HCT116 (cell line): ENCODE data around the gene CELA2B. TPM values are rescaled to one million over a fixed set of nuclear protein-coding genes. Genes with fewer than 3 reads are reported as not detected.
"Not testable (repeated sequence)": the region's sequence is repeated elsewhere in the genome, so short reads cannot be mapped to it uniquely, and the experiment has no call there.

Source experiments
- ATAC-seq: fragments of 200-7000 bp; cut with Tn5 transposase; 2 replicates; pipeline ENCODE4 v1.9.1; 2020; ENCODE audit warnings: mild to moderate bottlenecking, moderate library complexity
- BruUV-seq: library from RNA; stranded (reverse); fragments of 400-500 nt; replicated peaks from 2 replicates; lab custom pipeline; 2021; lab: Mats Ljungman, UMichigan
- CTCF ChIA-PET: fragments of 300-600 bp; sonication (Branson Sonifier 250); formaldehyde crosslinking; loops from one replicate; lab custom pipeline; 2021; ENCODE audit warnings: antibody characterized with exemption; lab: Charles Lee
- POLR2A ChIA-PET: fragments of 300-600, 350-600 bp; sonication (Branson Sonifier 250); formaldehyde crosslinking; loops from one replicate; lab custom pipeline; 2021; ENCODE audit warnings: antibody characterized with exemption; lab: Charles Lee
- RAD21 ChIA-PET, 2 experiments: fragments of 300-600 bp; sonication (Branson Sonifier 250); formaldehyde crosslinking; loops; one replicate each; lab custom pipeline; 2023; ENCODE audit warnings: low total read pairs in 2 of 2; ENCODE audit not compliant: uncharacterized antibody in 2 of 2, unreplicated experiment in 2 of 2, low non-redundant PET in 1 of 2; lab: Charles Lee
- DNase-seq: peaks from one replicate; pipeline ENCODE4 v3.0.0-alpha.2; 2010; ENCODE audit warnings: low read depth, low spot score
- H2AFZ ChIP-seq: fragments of 200-600 bp; shearing (Covaris generic), sonication (generic); 2 replicates; pipeline ENCODE4 v1.6.1; 2017; ENCODE audit warnings: low read depth, mixed run types, mixed read lengths, antibody characterized with exemption, low read length; ENCODE audit not compliant: poor library complexity, severe bottlenecking
- H3K27ac ChIP-seq: 2 replicates; pipeline ENCODE4 v1.5.1; 2012; ENCODE audit warnings: low read depth, low read length
- H3K27me3 ChIP-seq: fragments of 200-600 bp; sonication (generic); 2 replicates; pipeline ENCODE4 v1.6.1; 2016; ENCODE audit warnings: mixed run types, low read length, mixed read lengths; ENCODE audit not compliant: insufficient read depth
- H3K36me3 ChIP-seq, 2 experiments: fragments of 200-500 bp in 1 of 2; fragments of 200-600 bp in 1 of 2; sonication (Bioruptor generic) in 1 of 2; sonication (generic) in 1 of 2; 2 replicates each; pipeline versions ENCODE4 v1.5.1 to v1.6.1; 2014 to 2016; ENCODE audit warnings: low read length in 2 of 2, inconsistent platforms in 1 of 2, mixed read lengths in 1 of 2, mixed run types in 1 of 2; ENCODE audit not compliant: insufficient read depth in 2 of 2, control insufficient read depth in 1 of 2
- H3K4me1 ChIP-seq, 2 experiments: fragments of 200-600 bp in 1 of 2; sonication (generic) in 1 of 2; 2 replicates each; pipeline versions ENCODE4 v1.5.1 to v1.6.1; 2012 to 2017; ENCODE audit warnings: low read length in 2 of 2, inconsistent platforms in 1 of 2, mild to moderate bottlenecking in 1 of 2, mixed read lengths in 1 of 2, mixed run types in 1 of 2, moderate library complexity in 1 of 2; ENCODE audit not compliant: insufficient read depth in 2 of 2, control insufficient read depth in 1 of 2
- H3K4me2 ChIP-seq: fragments of 200-600 bp; sonication (generic); 2 replicates; pipeline ENCODE4 v1.6.1; 2017; ENCODE audit warnings: mixed run types, low read length, mixed read lengths
- H3K4me3 ChIP-seq, 2 experiments: fragments of 200-600 bp in 1 of 2; sonication (generic) in 1 of 2; replicated peaks in 1 of 2; 2 replicates each; pipeline ENCODE4 v1.5.1; 2011 to 2016; ENCODE audit warnings: low read length in 2 of 2, control low read depth in 1 of 2, low read depth in 1 of 2, mild to moderate bottlenecking in 1 of 2, mixed read lengths in 1 of 2, mixed run types in 1 of 2
- H3K79me2 ChIP-seq: fragments of 200-600 bp; sonication (generic); 2 replicates; pipeline ENCODE4 v1.6.1; 2017; ENCODE audit warnings: mild to moderate bottlenecking, mixed run types, low read length, moderate library complexity, mixed read lengths; ENCODE audit not compliant: insufficient read depth
- H3K9ac ChIP-seq: fragments of 200-600 bp; sonication (generic); 2 replicates; pipeline ENCODE4 v1.6.1; 2016; ENCODE audit warnings: low read length, mixed read lengths
- H3K9me2 ChIP-seq: fragments of 200-600 bp; sonication (generic), shearing (Covaris generic); 2 replicates; pipeline ENCODE4 v1.6.1; 2017; ENCODE audit warnings: mixed run types, mild to moderate bottlenecking, moderate library complexity; ENCODE audit not compliant: insufficient read depth
- H3K9me3 ChIP-seq, 2 experiments: fragments of 200-500 bp in 1 of 2; fragments of 200-600 bp in 1 of 2; sonication (Bioruptor generic) in 1 of 2; sonication (generic) in 1 of 2; 2 replicates each; pipeline ENCODE4 v1.6.1; 2014 to 2017; ENCODE audit warnings: low read length in 2 of 2, mixed read lengths in 2 of 2, inconsistent platforms in 1 of 2, low read depth in 1 of 2, mild to moderate bottlenecking in 1 of 2, mixed run types in 1 of 2, moderate library complexity in 1 of 2; ENCODE audit not compliant: control insufficient read depth in 1 of 2, insufficient read depth in 1 of 2
- H4K20me1 ChIP-seq: fragments of 200-600 bp; sonication (generic), shearing (Covaris generic); 2 replicates; pipeline ENCODE4 v1.6.1; 2017; ENCODE audit warnings: mixed run types, mild to moderate bottlenecking, moderate library complexity; ENCODE audit not compliant: insufficient read depth
- CBX3 ChIP-seq: IDR thresholded peaks from 2 replicates; pipeline ENCODE4 v1.6.1; 2012; ENCODE audit warnings: low read depth
- EZH2phosphoT487 ChIP-seq: fragments of 200-600 bp; IDR thresholded peaks from 2 replicates; pipeline ENCODE4 v1.6.1; 2018; ENCODE audit warnings: antibody characterized with exemption, borderline replicate concordance
- POLR2A ChIP-seq: IDR thresholded peaks from 2 replicates; pipeline ENCODE4 v1.7.0; 2011; ENCODE audit warnings: borderline replicate concordance; ENCODE audit not compliant: insufficient read depth, insufficient read length; ENCODE audit errors: extremely low read depth
- RAD21 ChIP-seq: IDR thresholded peaks from 2 replicates; pipeline ENCODE4 v1.6.1; 2012; ENCODE audit warnings: low read depth, mild to moderate bottlenecking
- SP1 ChIP-seq: IDR thresholded peaks from 2 replicates; pipeline ENCODE4 v1.6.1; 2012; ENCODE audit warnings: low read depth
- SRF ChIP-seq: IDR thresholded peaks from 2 replicates; pipeline ENCODE4 v1.6.1; 2012; ENCODE audit warnings: low read depth
- TCF7L2 ChIP-seq: IDR thresholded peaks from 2 replicates; pipeline ENCODE4 v1.7.0; 2011; ENCODE audit warnings: borderline replicate concordance, inconsistent platforms; ENCODE audit not compliant: insufficient read depth, insufficient read length; ENCODE audit errors: extremely low read depth
- ZFX ChIP-seq: fragments of 450-650 bp; IDR thresholded peaks from 2 replicates; pipeline ENCODE4 v1.6.1; 2017
- intact Hi-C: fragments of 100-400 bp; cut with micrococcal nuclease; formaldehyde crosslinking; loops from 2 replicates; pipeline ENCODE4 v1.10.0; 2022
- total RNA-seq: library from RNA; stranded (reverse); gene quantifications from one replicate; pipeline ENCODE4 v1.2.1, GENCODE V29; 2021; ENCODE audit not compliant: unreplicated experiment
- TF ChIP-seq, protein P1 (sequence below): IDR thresholded peaks from 2 replicates; pipeline ENCODE4 v1.6.1; 2012; ENCODE audit warnings: low read depth
- TF ChIP-seq, protein P2 (sequence below), 3 experiments: fragments of 200-600 bp in 1 of 3; sonication (generic) in 1 of 3; IDR thresholded peaks in 2 of 3; conservative IDR thresholded peaks in 1 of 3; 2 replicates each; pipeline ENCODE4 v1.5.1; 2012 to 2017; ENCODE audit warnings: low read depth in 2 of 3, low read length in 2 of 3, antibody characterized with exemption in 1 of 3, borderline replicate concordance in 1 of 3, control low read depth in 1 of 3, mild to moderate bottlenecking in 1 of 3, mixed read lengths in 1 of 3, mixed run types in 1 of 3, moderate library complexity in 1 of 3; ENCODE audit not compliant: insufficient read depth in 1 of 3
- TF ChIP-seq, protein P3 (sequence below): IDR thresholded peaks from 2 replicates; pipeline ENCODE4 v1.6.1; 2011; ENCODE audit warnings: mild to moderate bottlenecking, low read length, moderate library complexity; ENCODE audit not compliant: insufficient replicate concordance; ENCODE audit errors: extremely low read depth
- TF ChIP-seq, protein P4 (sequence below): IDR thresholded peaks from 2 replicates; pipeline ENCODE4 v1.6.1; 2012

The CELA2B gene
- total RNA-seq, 1 experiment from 2014 or later: not detected

DNA sequence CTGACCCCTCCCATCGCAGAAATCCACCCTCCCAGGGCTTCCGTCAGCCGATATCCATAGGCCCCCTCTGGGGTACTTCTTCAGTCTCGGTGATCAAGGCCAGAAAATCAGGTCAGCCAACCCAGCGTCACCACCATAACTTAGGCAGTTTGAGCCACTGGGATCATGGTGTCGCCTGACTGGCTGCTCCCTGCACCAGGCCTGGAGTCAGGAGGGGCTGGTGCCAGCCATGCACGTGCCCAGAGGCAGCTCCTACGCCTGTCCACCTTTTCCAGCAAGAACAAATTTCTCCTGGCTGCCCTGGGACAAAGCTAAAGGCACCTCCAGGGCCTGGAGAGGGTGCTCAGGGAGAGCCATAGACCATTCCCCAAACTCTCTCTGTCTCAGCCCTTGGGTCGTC, 42.4 kb upstream of the CELA2B start:
- ATAC-seq (no peak), DNase-seq (no peak)
- intact Hi-C loops: no loop called here
- H3K4me2 ChIP-seq: peak overlapping the region; percentile 42
- H3K27ac ChIP-seq: no peak overlapping the region
- POLR2A ChIA-PET: no interaction called here
- RAD21 ChIA-PET: interaction anchor here in 1 of 2 experiments (4.1 kb wide), 1 partner anchor 110 kb away, joined by 22 read pairs; no protein-coding TSS in a partner anchor
- H3K36me3 ChIP-seq: no peaks in the 10 kb centered on the region; a peak in 1 of 4 replicates
- H3K4me3 ChIP-seq: no peak overlapping the region
- BruUV-seq: TSS peak; percentile 21
- no peaks in the 10 kb centered on the region for H3K27me3 ChIP-seq
- no peaks in the 10 kb centered on the region for H4K20me1 ChIP-seq
- H3K79me2 ChIP-seq: no peaks in the 10 kb centered on the region
- no peaks in the 10 kb centered on the region for H3K9me2 ChIP-seq
- TF ChIP-seq, protein P1, sequence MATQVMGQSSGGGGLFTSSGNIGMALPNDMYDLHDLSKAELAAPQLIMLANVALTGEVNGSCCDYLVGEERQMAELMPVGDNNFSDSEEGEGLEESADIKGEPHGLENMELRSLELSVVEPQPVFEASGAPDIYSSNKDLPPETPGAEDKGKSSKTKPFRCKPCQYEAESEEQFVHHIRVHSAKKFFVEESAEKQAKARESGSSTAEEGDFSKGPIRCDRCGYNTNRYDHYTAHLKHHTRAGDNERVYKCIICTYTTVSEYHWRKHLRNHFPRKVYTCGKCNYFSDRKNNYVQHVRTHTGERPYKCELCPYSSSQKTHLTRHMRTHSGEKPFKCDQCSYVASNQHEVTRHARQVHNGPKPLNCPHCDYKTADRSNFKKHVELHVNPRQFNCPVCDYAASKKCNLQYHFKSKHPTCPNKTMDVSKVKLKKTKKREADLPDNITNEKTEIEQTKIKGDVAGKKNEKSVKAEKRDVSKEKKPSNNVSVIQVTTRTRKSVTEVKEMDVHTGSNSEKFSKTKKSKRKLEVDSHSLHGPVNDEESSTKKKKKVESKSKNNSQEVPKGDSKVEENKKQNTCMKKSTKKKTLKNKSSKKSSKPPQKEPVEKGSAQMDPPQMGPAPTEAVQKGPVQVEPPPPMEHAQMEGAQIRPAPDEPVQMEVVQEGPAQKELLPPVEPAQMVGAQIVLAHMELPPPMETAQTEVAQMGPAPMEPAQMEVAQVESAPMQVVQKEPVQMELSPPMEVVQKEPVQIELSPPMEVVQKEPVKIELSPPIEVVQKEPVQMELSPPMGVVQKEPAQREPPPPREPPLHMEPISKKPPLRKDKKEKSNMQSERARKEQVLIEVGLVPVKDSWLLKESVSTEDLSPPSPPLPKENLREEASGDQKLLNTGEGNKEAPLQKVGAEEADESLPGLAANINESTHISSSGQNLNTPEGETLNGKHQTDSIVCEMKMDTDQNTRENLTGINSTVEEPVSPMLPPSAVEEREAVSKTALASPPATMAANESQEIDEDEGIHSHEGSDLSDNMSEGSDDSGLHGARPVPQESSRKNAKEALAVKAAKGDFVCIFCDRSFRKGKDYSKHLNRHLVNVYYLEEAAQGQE: no peak
- TF ChIP-seq SP1: no peak
- TF ChIP-seq ZFX: no peak
- TF ChIP-seq, protein P2, sequence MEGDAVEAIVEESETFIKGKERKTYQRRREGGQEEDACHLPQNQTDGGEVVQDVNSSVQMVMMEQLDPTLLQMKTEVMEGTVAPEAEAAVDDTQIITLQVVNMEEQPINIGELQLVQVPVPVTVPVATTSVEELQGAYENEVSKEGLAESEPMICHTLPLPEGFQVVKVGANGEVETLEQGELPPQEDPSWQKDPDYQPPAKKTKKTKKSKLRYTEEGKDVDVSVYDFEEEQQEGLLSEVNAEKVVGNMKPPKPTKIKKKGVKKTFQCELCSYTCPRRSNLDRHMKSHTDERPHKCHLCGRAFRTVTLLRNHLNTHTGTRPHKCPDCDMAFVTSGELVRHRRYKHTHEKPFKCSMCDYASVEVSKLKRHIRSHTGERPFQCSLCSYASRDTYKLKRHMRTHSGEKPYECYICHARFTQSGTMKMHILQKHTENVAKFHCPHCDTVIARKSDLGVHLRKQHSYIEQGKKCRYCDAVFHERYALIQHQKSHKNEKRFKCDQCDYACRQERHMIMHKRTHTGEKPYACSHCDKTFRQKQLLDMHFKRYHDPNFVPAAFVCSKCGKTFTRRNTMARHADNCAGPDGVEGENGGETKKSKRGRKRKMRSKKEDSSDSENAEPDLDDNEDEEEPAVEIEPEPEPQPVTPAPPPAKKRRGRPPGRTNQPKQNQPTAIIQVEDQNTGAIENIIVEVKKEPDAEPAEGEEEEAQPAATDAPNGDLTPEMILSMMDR (IDR thresholded peaks at IDR 0.05 in 2 of 3, conservative IDR thresholded peaks at IDR 0.05 in 1 of 3; ENCODE audit: borderline replicate concordance in 1 of 3, insufficient read depth in 1 of 3, low read depth in 2 of 3, low read length in 2 of 3): no peak
- TF ChIP-seq CBX3: no peak
- TF ChIP-seq RAD21: no peak
- TF ChIP-seq SRF: no peak
- TF ChIP-seq POLR2A: no peak
- TF ChIP-seq, protein P3, sequence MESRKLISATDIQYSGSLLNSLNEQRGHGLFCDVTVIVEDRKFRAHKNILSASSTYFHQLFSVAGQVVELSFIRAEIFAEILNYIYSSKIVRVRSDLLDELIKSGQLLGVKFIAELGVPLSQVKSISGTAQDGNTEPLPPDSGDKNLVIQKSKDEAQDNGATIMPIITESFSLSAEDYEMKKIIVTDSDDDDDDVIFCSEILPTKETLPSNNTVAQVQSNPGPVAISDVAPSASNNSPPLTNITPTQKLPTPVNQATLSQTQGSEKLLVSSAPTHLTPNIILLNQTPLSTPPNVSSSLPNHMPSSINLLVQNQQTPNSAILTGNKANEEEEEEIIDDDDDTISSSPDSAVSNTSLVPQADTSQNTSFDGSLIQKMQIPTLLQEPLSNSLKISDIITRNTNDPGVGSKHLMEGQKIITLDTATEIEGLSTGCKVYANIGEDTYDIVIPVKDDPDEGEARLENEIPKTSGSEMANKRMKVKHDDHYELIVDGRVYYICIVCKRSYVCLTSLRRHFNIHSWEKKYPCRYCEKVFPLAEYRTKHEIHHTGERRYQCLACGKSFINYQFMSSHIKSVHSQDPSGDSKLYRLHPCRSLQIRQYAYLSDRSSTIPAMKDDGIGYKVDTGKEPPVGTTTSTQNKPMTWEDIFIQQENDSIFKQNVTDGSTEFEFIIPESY: no peak
- TF ChIP-seq, protein P4, sequence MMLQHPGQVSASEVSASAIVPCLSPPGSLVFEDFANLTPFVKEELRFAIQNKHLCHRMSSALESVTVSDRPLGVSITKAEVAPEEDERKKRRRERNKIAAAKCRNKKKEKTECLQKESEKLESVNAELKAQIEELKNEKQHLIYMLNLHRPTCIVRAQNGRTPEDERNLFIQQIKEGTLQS: no peak
- no peak for TF ChIP-seq TCF7L2
- TF ChIP-seq EZH2phosphoT487: no peak
- TF ChIP-seq, all 23 proteins: peak for 0
- Histone ChIP-seq H2AFZ (no peak overlapping the region), H3K9me3 (no peaks in the 10 kb centered on the region), H3K4me1 (peaks cover 0 to 37% of the 10 kb centered on the region in 2 experiments; a peak in 2 of 4 replicates), H3K9ac (no peak overlapping the region)
- CTCF ChIA-PET: interaction anchor here (4.4 kb wide), 1 partner anchor 110 kb away, joined by 48 read pairs; no protein-coding TSS in a partner anchor

DNA sequence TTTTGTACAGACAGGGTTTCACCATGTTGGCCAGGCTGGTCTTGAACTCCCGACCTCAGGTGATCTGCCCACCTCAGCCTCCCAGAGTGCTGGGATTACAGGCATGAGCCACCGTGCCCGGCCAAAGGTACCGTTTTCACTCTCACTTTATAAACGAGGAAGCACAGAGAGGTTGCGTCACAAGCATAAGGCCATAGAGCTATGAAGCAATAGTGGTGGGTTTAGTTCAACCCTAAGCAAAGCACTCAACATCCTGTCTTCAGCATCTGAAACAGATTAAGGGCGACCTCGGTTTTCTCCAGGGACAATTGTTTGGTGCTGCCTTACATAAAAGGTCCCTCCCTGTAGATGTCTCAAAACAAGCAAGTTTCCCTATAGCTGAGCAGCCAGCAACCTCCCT, 41.2 kb upstream of the CELA2B start:
- H3K27ac ChIP-seq, H3K9me3 ChIP-seq, H3K9me2 ChIP-seq, DNase-seq, CTCF ChIA-PET, H3K4me2 ChIP-seq, ATAC-seq, H3K36me3 ChIP-seq, H2AFZ ChIP-seq, H3K9ac ChIP-seq, BruUV-seq, H4K20me1 ChIP-seq, intact Hi-C loops, H3K27me3 ChIP-seq, POLR2A ChIA-PET, H3K4me3 ChIP-seq, RAD21 ChIA-PET, H3K79me2 ChIP-seq: not testable (repeated sequence)
- H3K4me1 ChIP-seq: peaks cover 0 to 30% of the 10 kb centered on the region in 2 experiments; a peak in 2 of 4 replicates
